GM18858 (cell line): ENCODE data around the gene ZNF311.
"Not testable (repeated sequence)": the region's sequence is repeated elsewhere in the genome, so short reads cannot be mapped to it uniquely, and the experiment has no call there.

Experiments used
- ATAC-seq: cut with Tn5 transposase; IDR thresholded peaks from one replicate; pipeline ENCODE4 v1.9.1; 2021; ENCODE audit not compliant: unreplicated experiment

Gene ZNF311

DNA sequence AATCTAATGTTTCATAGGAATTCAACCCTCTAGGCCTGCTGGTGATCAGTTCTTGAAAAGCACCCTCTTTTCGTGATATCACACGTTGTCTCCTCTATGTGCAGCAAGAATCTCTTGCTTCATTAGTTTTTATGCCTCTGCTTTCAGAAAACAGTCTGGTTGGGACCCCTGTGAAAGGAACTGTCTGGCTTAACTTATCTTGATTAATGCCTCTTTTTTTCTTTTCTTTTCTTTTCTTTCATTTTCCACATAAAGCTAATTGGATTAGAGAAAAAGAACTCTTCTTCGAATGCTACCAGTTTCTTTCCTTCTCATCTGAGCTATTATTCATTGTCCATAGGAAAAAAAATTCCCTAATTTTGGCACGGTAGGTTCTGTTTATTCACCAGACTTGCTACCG, 21.3 kb downstream of the ZNF311 start:
- ATAC-seq = no peak

DNA sequence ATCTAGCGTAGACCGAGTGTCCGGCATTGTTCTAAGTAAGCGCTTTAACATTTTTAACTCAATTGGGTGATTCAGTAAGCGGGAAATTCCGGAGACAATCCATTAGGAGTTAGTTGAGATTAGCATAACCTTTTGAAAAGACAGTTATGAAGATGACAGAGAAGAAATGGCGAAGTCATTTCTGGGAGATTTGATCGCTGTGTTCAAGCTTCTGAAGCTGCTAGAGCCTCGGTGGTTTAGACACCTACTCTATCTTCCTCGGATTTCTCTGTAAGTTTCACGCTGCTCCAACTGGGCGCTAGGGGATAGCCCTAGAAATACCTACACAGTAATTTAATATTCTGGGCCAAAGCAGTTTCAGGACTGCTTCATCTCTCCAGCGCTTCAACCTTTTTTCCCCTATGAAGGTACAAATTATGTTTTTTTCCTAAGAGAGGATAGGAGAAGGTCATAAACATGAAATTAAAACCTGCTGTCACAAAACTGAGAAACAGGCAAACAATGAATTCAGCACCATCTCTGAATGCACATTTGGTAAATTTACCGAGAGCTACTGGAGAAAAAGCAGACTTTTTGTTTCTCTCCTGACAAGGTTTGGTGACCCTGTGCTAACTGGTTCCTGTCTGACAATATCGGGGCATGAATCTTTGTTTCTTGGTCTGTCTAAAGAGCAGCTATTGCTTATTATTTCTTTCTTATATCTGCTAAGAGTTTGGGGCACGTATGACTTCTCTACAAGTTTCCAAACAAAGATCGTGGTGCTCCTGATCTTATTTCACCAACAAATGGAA, 22.4 kb downstream of the ZNF311 start:
- ATAC-seq = no peak

DNA sequence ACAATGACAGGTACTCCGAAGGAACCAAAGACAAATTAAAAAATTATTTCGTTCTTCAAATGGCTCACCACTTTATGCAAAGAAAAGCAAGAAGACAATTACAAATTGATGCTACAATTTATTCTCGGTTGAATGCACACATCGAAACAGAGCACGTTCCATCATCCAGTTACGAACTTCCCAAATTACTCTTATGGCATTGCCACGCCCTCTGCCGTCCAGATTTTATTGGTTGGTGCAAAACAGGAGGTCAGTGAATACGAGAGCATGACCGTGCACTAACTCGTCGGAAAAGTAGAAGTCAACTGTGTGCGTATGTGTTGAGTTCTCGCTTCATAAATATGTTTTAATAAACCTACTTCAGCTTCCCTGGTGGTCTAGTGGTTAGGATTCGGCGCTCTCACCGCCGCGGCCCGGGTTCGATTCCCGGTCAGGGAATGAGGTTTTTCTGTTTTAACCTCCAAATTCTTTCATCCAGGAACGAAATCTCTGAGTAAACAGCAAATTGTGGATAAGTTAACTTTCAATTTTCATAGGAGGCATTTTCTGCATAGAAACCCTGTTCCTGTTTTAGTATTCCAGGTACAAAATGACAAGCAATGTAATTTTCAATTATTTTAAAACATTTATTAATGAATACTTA, 23.2 kb downstream of the ZNF311 start:
- peak; percentile 33 for ATAC-seq

DNA sequence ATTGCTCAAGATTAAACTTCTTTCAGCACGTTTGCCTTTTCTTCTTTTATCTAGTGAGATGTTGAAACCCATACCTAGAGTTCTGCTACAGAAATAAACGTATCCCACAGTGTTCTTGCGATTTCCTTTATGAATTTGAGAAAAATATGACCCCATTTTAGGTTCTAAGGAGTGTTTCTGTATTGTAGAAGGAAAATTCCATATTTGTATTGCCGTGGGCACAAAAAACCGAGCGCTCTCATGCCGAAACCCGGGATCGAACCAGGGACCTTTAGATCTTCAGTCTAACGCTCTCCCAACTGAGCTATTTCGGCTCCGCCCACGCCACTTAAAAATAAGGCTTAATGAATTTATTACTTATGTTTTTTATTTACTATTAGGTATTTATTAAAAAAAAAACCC, 23.7 kb downstream of the ZNF311 start:
- ATAC-seq = peak; percentile 12

DNA sequence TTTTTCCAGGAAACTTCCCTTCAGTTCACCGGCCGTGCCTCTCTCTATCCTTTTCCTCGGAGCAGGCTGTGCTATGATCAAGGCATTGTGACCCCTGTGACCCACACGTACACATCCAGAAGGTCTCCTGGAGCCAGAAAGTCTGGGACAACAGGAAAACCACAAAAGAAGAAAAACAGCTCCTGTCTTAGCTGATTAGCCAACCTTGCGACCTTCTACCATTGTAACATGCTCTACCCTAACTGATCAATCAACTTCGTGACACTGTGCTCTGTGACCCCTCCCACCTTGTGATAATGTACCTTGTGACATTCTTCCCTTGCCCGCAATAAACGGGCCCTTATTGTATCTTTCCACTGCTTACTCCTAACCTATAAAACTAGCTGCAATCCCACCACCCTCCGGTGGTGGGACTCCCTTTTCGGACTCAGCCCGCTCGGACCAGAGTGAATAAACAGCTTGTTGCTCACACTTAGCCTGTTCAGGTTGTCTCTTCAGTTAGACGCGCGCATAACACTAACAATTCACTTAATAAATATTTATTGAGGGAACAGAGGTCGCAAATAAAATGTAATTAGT, 24.2 kb downstream of the ZNF311 start:
- peak; percentile 28 for ATAC-seq

DNA sequence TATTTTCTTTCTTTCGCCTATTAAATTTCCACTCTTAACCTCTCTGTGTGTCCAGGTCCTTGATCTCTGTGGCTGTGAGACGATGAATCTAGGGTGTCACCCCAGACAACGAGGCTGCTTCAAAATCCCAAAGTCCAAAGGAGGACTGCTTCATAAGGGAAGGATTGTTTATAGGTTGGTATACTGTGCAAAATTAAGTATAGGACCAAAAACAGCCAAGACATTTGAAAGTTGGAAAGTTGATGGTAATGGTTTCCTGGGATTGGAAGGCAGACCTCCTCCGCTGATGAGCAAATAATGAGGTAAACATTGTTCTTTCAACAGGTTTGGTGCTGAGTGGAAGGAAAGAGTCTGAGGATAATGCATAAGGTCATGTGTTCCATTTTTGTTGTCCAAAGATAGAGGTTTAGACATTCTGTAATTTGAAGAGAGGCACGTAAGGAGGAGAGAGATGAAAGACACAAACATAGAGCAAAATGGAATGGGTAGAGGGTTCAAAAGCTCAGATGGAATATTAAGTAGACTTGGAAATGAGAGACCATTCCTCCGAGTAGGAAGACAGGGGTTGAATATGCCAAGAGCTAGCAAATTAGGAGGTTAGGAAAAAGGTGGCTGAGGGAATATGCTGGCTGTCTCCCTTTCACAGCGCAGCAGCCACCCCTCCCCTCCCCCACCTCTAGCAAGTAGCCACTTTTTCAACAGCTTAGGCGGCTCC, 24.8 kb downstream of the ZNF311 start:
- ATAC-seq = no peak

DNA sequence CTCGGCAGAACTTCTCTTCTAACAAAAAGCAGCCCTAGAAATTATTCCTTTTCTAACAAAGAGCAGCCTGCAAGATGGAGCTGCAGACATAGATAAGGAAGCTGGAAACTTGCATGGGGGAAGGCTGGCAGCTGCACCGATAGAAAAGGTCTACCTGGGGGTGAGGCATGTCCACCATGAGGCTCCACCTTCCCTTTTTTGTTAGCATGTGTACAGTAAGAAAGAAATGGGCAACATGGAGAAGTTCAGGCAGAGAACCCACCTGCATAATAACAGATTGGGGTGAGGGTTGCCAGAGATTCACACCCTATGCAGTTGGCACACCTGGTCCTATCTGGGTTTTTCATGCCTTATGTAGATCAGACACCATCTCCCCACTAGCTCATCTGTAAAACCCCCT, 25.4 kb downstream of the ZNF311 start:
- no peak for ATAC-seq

DNA sequence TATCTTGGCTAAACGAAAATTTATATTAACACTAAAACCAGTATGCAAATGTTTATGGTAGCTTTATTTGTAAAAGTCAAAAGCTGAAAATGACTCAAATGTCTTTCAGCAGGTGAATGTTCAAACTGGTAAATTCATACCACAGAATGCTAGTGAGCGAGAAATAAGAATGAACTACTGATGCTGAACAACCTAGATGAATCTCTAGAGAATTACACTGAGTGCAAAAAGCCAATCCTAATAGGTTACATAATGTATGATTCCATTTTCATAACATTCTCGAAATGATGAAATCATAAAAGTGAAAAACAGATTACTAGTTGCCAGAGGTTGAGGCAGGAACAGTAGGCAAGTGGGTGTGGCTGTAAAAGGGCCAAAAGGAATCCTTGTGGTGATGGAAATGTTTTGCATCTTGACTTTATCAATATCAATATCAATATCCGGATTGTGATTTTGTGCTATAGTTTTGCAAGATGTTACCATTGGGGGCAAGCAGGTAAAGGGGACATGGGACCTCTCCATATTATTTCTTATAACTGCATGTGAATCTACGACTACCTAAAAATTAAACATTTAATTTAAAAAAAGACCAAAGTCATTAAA, 26.1 kb downstream of the ZNF311 start:
- ATAC-seq = no peak

DNA sequence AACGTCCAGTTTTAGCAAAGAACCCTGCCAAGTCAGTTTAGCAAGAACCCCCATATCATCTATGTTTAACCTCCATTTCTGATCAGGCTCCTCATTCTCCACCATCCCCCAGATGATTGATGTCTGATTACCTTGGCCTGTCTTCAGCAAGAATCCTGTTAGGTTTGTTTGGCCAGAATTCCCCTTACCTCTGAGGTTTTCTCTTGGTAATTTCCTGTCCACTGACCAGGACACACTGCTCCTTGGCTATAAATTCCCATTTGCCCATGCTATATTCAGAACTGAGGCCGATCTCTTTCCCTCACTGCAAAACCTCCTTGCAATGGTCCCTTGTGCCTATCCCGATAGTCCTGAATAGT, 27.0 kb downstream of the ZNF311 start:
- ATAC-seq = no peak

DNA sequence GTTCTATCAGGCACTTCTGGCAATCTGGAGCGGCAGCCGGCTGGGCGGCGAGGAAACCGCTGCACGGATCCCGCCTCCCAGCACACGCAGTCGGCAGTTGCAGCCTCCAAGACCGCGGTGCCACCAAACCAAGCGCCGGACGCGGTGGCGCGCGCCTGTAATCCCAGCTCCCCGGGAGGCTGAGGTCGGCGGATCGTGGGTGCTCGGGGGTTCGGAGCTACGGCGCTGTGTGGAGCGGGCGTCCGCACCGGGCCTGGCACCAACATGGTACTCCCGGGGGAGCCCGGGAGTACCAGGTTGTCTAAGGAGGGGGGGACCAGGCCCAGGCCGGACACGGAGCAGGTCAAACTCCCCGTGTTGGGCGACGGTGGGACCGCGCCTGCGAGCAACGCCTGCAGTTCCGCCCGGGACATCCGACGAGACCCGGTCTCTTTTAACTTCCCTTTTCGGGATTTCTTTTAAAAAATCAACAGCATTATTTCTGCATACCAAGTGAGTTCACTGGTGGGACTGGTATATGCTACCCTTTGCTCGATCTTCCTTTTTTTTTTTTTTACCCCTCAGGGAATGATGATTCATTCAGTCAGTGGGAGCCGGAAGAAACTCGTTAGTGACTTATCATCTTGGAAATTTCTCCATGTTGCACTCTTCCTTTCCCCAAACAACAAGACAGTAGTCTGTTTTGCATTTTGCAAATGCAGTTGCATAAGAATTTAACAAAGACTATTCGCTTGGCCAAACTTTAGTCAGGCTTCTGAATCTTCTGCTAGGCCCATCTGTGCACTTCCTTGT, 27.6 kb downstream of the ZNF311 start:
- ATAC-seq = no peak

DNA sequence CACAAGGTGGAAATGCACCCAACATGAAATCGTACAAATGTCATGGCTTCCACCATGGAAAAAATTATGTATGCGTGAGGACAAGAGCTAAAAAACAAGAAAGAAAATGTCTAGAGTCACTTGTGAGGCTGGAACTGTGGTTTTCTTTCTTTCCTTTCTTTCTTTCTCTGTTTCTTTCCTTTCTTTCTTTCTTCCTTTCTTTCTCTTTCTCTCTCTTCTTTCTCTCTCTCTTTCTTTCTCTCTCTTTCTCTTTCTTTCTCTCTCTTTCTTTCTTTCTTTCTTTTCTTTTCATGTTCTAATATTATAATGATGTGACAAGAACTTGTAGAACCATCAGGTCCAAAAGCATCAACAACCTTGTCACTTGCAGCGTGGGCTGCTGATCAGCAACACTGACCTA, 28.4 kb downstream of the ZNF311 start:
- ATAC-seq = no peak

DNA sequence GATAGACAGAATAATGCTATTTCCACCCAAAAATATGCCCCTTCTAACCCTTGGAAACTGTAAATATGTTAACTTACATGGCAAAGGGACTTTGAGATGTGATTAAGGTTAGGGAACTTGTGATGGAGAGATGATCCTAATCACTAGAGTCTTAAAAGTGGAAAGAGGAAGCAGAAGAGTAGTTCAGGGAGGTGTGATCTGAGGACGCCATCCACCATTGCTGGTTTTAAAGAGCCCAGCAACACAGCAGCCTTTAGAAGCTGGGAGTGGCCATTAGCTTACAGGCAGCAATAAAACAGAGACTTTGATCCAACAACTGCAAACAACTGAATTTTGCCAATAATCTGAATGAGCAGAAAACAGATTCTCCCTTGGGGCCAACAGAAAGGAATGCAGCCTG, 30.6 kb downstream of the ZNF311 start:
- ATAC-seq = no peak

DNA sequence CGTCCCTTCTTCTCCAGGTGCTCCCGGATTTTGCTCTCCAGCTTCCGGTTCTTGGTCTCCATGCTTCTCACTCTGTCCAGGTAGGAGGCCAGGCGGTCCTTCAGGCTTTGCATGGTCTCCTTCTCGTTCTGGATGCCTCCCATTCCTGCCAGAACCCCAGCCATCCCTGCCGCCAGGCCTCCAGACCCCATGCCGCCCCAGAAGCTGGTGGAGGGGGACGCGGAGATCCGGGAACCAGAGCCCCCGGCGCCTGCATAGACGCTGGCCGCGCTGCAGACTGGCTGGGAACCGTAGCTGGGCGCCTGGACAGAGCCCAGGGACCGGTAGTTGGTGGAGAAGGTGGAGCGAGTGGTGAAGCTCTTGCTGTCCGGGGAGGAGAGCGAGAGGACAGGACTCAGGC, 35.1 kb downstream of the ZNF311 start:
- ATAC-seq = not testable (repeated sequence)

DNA sequence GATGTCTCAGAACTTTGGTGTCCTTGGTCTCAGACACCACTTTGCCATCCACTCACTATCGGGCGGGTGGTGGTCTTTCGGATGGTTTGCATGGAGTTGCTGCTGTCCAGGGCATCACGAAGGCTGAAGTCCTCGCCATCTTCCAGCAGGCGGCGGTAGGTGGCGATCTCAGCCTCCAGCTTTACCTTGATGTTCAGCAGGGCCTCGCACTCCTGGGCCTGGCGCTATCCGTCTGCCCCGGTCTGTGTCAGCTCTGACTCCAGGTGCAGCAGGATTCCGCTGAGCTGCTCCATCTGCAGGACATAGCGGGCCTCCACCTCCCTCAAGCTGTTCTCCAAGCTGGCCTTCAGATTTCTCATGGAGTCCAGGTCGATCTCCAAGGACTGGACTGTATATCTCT, 36.0 kb downstream of the ZNF311 start:
- no peak for ATAC-seq

DNA sequence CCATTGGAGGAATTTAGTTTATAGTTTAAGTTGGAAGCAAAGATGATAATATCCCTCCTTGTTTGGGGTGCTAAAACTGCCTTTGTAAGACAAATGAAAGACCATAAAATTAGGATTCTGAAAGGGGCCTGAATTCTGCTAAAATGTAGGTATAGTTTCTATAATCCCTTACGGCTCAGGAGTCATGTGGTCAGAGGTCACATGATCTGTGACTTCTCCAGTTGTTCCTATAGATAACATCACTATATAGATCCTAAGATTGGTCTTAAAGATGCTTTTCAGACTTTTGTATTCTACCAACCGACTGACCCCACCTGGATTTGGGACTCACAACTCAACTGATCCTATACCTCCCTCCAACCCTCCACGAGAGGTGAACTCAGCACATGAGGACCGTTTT, 36.6 kb downstream of the ZNF311 start:
- no peak for ATAC-seq

DNA sequence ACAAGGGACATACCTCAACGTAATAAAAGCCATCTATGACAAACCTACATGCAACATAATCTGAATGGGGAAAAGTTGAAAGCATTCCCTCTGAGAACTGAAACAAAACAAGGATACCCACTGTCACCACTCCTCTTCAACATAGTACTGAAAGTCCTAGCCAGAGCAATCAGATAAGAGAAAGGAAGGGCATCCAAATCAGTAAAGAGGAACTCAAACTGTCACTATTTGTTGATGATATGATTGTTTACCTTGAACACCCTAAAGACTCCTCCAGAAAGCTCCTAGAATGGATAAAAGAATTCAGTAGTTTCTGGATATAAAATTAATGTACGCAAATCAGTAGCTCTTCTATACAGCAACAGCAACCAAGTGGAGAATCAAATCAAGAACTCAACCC, 39.4 kb downstream of the ZNF311 start:
- no peak for ATAC-seq

DNA sequence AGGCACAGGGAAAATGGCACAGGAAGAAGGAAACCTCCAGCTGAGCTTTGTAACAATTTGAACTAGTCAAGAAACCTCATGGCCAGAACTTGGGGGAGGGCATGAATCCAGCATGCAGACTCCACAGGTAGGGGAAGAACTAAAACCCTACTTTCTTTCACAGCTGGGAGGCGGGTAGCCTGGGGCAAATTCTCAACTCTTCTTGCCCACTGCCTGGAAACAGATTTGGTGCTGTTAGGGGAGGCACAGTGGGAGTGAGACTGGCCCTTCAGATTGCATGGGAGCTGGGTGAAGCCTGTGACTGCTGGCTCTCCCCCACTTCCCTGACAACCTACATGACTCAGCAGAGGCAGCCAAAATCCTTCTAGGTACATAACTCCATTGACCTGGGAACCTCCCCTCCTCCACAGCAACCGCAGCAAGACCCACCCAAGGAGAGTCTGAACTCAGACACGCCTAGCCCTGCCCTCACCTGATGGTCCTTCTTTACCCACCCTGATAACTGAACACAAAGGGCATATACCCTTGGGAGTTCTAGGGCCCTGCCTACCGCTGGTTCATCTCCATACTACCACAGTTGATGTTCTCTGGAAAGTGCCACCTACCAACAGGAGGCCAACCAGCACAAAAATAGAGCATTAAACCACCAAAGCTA, 44.1 kb downstream of the ZNF311 start:
- ATAC-seq = no peak

DNA sequence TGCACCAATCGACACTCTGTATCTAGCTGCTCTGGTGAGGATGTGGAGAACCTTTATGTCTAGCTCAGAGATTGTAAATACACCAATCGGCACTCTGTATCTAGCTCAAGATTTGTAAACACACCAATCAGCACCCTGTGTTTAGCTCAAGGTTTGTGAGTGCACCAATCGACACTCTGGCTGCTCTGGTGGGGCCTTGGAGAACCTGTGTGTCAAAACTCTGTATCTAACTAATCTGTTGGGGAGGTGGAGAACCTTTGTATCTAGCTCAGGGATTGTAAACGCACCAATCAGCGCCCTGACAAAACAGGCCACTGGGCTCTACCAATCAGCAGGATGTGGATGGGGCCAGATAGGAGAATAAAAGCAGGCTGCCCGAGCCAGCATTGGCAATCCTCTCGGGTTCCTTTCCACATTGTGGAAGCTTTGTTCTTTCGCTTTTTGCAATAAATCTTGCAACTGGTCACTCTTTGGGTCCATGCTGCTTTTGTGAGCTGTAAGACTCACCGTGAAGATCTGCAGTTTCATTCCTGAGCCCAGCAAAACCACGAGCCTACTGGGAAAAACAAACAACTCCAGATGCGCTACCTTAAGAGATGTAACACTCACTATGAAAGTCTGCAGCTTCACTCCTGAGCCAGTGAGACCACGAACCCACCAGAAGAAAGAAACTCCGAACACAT, 46.4 kb downstream of the ZNF311 start:
- not testable (repeated sequence) for ATAC-seq

DNA sequence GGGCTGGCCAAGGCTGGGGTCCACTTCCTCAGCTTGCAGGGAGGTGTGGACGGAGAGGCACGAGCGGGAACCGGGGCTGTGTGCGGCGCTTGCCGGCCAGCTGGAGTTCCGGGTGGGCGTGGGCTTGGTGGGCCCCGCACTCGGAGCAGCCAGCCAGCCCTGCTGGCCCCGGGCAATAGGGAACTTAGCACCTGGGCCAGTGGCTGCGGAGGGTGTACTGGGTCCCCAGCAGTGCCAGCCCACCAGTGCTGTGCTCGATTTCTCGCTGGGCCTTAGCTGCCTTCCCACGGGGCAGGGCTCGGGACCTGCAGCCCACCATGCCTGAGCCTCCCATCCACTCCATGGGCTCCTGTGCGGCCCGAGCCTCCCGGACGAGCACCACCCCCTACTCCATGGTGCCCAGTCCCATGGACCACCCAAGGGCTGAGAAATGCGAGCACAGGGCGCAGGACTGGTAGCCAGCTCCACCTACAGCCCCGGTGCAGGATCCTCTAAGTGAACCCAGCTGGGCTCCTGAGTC, 47.3 kb downstream of the ZNF311 start:
- not testable (repeated sequence) for ATAC-seq
